HG03575 (cell line): ENCODE data around the gene TTC36.
"Not testable (repeated sequence)": the region's sequence is repeated elsewhere in the genome, so short reads cannot be mapped to it uniquely, and the experiment has no call there.

Source experiments
- ATAC-seq: cut with Tn5 transposase; IDR thresholded peaks from one replicate; pipeline ENCODE4 v1.9.1; 2021; ENCODE audit not compliant: unreplicated experiment, insufficient number of reproducible peaks, low FRiP score; ENCODE audit errors: extremely low read depth

The TTC36 gene

DNA sequence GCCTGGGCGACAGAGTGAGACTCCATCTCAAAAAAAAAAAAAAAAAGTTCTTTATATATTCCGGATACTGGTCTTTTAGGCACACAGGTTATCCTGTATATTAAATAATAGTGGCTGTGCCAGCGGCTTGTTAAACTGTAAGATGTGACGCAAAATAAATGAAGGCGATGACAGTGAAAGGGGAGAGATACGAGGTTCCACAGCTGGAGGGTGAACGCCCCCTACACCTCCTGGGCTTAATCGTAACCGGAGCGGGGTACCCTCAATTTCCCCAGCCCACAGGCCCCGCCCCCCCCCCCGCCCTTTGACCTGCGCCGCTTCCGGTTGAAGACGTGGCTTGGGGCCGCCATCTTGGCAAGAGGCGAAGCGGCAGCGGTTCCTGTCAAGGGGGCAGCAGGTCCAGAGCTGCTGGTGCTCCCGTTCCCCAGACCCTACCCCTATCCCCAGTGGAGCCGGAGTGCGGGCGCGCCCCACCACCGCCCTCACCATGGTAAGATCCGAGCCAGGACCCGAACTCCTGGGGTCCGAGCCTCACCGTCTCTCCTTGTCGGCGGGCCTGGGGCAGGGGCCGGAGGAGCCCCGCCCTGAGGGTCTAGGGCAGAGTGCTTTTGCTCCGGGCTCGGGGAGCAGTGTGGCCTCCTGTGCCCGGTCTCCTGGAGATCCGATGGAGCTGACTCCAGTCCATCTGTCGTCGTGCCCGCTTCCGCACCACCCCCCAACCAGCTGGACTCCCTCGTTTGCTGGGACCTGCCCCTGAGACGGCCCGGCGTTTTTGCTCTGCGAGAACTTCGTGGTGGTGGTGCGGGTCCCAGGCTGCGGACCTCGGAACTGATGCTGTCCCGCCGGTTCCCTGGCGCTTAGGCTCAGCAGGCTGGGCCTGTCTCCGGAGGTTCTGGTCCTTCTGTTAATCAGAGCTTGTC is 45.0 kb downstream of the TTC36 start, which contains the start of gene ARCN1:
ARCN1 (plus strand) TSS at position 349 of the 920 bp plus-strand sequence; CDS start at position 488, 139 bp downstream.
- no peak for ATAC-seq

GRCh38 chr11:118572981-118573550 is 45.8 kb downstream of the TTC36 start:
- ATAC-seq: no peak

- no peak for ATAC-seq
Observed at GRCh38 chr11:118574636-118575035, 47.4 kb downstream of the TTC36 start.

DNA sequence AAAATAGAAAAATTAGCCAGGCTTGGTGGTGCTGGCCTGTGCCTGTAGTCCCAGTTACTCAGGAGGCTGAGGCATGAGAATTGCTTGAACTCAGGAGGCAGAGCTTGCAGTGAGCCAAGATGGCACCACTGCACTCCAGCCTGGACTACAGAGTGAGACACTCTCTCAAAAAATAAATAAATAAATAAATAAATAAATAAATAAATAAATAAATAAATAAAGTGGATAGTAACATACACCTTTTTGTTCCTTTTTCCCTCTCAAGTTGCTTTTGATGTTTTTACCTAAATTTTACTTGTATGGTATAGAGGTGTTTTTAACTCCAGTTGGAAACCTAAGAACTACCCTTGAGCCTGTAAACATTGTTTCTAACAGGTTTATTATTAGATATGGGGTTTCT is 50.7 kb downstream of the TTC36 start:
- not testable (repeated sequence) for ATAC-seq
